Cardiac fibroblast (primary cell): ENCODE measurements around the gene SERPINB1.

Experiments used
- DNase-seq, 2 donors: peaks; one replicate each; pipeline versions ENCODE4 v3.0.0 to v3.0.0-alpha.2; 2010; ENCODE audit warnings: low read depth in 2 of 2
- H3K4me3 ChIP-seq, 2 donors: replicated peaks in 1 of 2; 1 replicate in 1 of 2; 2 replicates in 1 of 2; pipeline ENCODE4 v1.5.1; 2011; ENCODE audit warnings: low read depth in 2 of 2, low read length in 2 of 2, mild to moderate bottlenecking in 2 of 2, moderate library complexity in 1 of 2
- CTCF ChIP-seq: IDR thresholded peaks from one replicate; pipeline ENCODE4 v1.5.1; 2011; ENCODE audit warnings: low read depth, mild to moderate bottlenecking, low read length, inconsistent platforms

SERPINB1 gene

GRCh38 chr6:2844008-2844407, 2.3 kb upstream of the SERPINB1 start:
- H3K4me3 ChIP-seq = no peak overlapping the region
- TF ChIP-seq CTCF = no peak
- DNase-seq = no peak

DNA sequence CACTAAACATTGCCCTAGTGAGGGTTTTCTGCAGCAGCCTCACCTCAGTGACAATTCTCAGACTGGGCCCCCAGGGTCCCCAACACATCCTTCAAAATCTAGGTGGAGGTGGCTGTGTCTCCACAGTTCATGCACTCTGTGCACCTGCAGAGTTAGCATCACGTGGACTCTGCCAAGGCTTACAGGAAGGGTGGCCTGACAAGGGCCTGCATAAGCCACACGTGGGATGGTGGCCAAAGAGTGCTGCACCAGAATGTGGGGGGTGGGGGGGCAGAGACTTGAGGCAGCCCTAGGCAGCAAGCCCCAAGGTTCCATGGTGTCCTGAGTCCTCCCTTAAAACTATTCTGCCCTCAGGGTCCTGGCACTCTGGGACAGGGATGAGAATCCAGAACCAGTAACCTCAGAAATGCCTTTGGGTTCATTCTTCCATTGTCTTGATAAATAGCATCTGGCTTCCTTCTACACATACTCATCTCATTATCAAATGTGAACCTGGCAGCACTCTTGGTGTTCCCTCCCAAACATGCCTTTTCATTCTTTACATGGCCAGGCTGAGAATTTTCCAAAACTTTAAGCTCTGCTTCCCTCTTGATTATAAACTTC, 1.6 kb upstream of the SERPINB1 start:
- TF ChIP-seq CTCF = no peak
- peak in 1 of 2 donors; percentile 26 for DNase-seq
- no peak overlapping the region for H3K4me3 ChIP-seq

GRCh38 chr6:2842139-2842552, 483 bp upstream of the SERPINB1 start:
- peak overlapping the region in 1 of 2 donors; percentile 54 for H3K4me3 ChIP-seq
- no peak for TF ChIP-seq CTCF
- no peak for DNase-seq

GRCh38 chr6:2840749-2841061, 958 bp downstream of the SERPINB1 start:
- H3K4me3 ChIP-seq = peak overlapping the region; percentile 42 to 54
- no peak for TF ChIP-seq CTCF
- DNase-seq = no peak

GRCh38 chr6:2839982-2840748, 1.5 kb downstream of the SERPINB1 start:
- H3K4me3 ChIP-seq = peak overlapping the region in 1 of 2 donors; percentile 54
- DNase-seq = no peak
- no peak for TF ChIP-seq CTCF

DNA sequence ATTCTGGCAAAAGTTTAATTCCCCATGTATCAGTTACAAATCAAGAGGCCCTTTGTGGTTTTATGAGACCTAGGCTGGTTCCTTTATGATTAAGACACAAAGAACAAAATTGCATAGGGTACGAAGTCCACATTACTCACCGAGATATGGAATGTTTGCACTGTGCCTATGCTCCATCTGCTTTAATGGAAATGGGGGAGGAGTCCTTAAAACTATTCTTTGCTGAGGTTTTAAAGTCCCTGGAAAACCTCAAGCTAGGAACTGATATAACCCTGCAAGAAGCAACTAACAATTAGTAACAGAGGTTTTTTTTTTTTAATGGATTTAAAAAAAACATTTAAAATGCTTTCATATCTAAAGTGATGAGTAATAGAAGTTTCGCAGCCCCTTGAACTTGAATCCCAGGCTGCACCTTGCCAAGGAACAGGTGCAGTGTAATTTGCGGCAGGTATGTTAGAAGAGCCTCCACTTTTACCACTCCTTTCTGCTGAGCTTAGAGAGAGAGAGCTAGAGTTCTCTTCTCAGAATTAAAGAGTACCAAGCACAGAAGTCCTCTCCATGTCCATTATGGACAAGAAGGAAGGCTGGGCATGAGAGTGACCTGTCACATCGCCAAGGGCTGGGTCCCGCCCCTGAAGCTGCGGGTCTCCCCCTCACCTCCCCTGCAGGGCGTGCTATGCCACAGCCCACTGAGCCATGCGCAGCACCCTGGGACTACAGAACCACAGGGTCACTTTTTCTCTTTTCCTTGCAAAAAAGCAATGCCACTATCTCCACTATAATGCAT, 2.3 kb downstream of the SERPINB1 start:
- DNase-seq = peak; percentile 44 to 67
- no peak for TF ChIP-seq CTCF
- no peak overlapping the region for H3K4me3 ChIP-seq
